ENCODE measurements around the gene LUM. TPM values are rescaled to one million over a fixed set of nuclear protein-coding genes. Genes with fewer than 3 reads are reported as not detected.

The LUM gene
- total RNA-seq, result 0.49 and 0.57 TPM in 2 replicates

DNA sequence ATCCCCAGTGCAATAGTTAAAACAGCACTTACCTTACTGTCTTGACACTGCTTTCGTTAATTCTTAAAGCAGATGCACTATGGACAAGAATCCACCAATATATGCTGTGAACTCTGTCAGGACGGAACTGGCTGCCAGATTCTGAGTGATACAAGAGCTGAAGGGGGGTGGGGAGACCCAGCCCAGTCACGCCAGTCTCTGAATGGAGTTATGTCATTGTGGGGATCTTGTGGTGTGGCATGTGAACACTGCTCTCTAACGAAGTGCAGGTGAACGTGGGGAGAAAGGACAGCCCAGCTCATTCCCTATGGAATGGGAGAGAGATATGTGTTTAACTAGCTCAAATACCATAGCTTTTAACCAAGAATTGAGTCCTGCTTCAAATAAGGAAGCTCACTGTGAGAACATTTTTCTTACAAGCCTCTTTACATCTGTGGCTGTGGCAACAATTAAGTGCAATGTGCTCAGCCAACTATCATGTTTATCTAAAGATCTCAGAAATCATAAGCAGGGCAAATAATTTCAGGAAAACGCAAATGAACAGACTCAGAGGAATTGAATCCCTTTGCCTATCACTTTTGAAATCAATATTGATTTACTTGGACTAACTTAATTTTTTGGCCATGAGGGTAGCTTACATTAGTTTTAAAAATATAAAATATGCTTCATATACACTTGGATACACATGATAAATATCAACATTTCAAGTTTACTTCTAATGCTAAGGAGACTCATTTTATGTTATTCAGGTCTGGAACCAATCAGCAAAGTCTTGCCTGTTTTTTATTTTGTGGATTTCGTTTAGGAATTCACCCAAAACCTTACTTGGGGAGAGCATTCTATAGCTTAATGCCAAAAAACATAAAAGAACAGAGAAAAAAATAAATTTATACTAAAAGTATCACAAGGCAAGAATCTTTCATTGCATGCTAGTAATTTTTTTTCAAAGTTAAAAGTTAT is at the start of gene LUM:
LUM (minus strand) TSS at position 129 of the 960 bp plus-strand sequence. CDS start 2,515 bp downstream, outside the sequence.

GRCh38 chr12:91057368-91058165 is 53.7 kb downstream of the LUM start, which contains the start of gene KERA:
TSS of gene KERA (minus strand) at chr12:91058024. CDS start at chr12:91056281, 1,743 bp downstream.

Other genes starting within 250 kb of the LUM start
- gene CCER1, start 156.3 kb downstream of the LUM start, total RNA-seq, result under 0.01 TPM in 1 of 2 replicates, not detected in the other
- gene EPYC, start 106.5 kb downstream of the LUM start, total RNA-seq, result not detected in 2 replicates
- not detected in 2 replicates for gene KERA, start 53.5 kb downstream of the LUM start, total RNA-seq
- gene DCN, start 71.3 kb upstream of the LUM start, total RNA-seq, result 0.50 and 0.97 TPM in 2 replicates